ENCODE results near the gene TBC1D22B. TPM values are rescaled to one million over a fixed set of nuclear protein-coding genes. Genes with fewer than 3 reads are reported as not detected.

The TBC1D22B gene
- total RNA-seq, 2 experiments from 2014 or later: 8.0 to 12.3 TPM

GRCh38 chr6:37354526-37355384 is 97.2 kb downstream of the TBC1D22B start:
- no peaks in the 10 kb centered on the region for H3K36me3 ChIP-seq (ENCODE audit: insufficient read depth, low read length)
- peak overlapping the region; percentile 99 for H2AFZ ChIP-seq (ENCODE audit: low read length)
- ChIA-PET POLR2A (no interaction called here), CTCF (ENCODE audit: unreplicated experiment) (interaction anchor here (1.1 kb wide), 1 partner anchor 15 kb away, joined by 3 read pairs; no protein-coding TSS in a partner anchor)
- no peaks in the 10 kb centered on the region for H3K9me3 ChIP-seq (ENCODE audit: low read length)
- no peaks in the 10 kb centered on the region for H3K9me2 ChIP-seq (ENCODE audit: insufficient read depth, low read length)
- H3K4me2 ChIP-seq (ENCODE audit: low read length): peak overlapping the region; percentile 81
- H3K79me2 ChIP-seq (ENCODE audit: insufficient read depth, low read depth, low read length): peaks cover 14% of the 10 kb centered on the region; the same call in 1 of the 2 replicates
- TF ChIP-seq CTCF (conservative IDR thresholded peaks at IDR 0.05; ENCODE audit: low read length): no peak
- TF ChIP-seq EZH2phosphoT487 (IDR thresholded peaks at IDR 0.05; ENCODE audit: borderline replicate concordance, low read depth, low read length): no peak
- peak; percentile 30 for DNase-seq (ENCODE audit: low spot score)
- H3K4me1 ChIP-seq (ENCODE audit: insufficient read depth, low read length, poor library complexity, severe bottlenecking): peaks cover 14% of the 10 kb centered on the region
- peaks cover 7% of the 10 kb centered on the region for H4K20me1 ChIP-seq (ENCODE audit: insufficient read depth, low read length)
- no peak overlapping the region for H3K27ac ChIP-seq (ENCODE audit: low read depth, low read length, poor library complexity, severe bottlenecking)
- intact Hi-C loops (cut with micrococcal nuclease; ENCODE audit: unreplicated experiment): no loop called here
- no TSS peak for BruUV-seq (replicated peaks)
- peak overlapping the region; percentile 95 for H3K4me3 ChIP-seq (ENCODE audit: low read depth, low read length, poor library complexity, severe bottlenecking)

GRCh38 chr6:37357288-37357687 is 99.7 kb downstream of the TBC1D22B start:
- Histone ChIP-seq H4K20me1 (ENCODE audit: insufficient read depth, low read length) (peaks cover 7% of the 10 kb centered on the region), H3K36me3 (ENCODE audit: insufficient read depth, low read length) (peaks cover 19% of the 10 kb centered on the region), H2AFZ (ENCODE audit: low read length) (no peak overlapping the region), H3K9me3 (ENCODE audit: low read length) (no peaks in the 10 kb centered on the region), H3K4me3 (ENCODE audit: low read depth, low read length, poor library complexity, severe bottlenecking) (no peak overlapping the region), H3K4me1 (ENCODE audit: insufficient read depth, low read length, poor library complexity, severe bottlenecking) (peaks cover 14% of the 10 kb centered on the region), H3K27ac (ENCODE audit: low read depth, low read length, poor library complexity, severe bottlenecking) (no peak overlapping the region), H3K9me2 (ENCODE audit: insufficient read depth, low read length) (no peaks in the 10 kb centered on the region), H3K79me2 (ENCODE audit: insufficient read depth, low read depth, low read length) (peaks cover 14% of the 10 kb centered on the region; the same call in 1 of the 2 replicates), H3K4me2 (ENCODE audit: low read length) (no peak overlapping the region)
- no peak for DNase-seq (ENCODE audit: low spot score)
- no peak for TF ChIP-seq CTCF (conservative IDR thresholded peaks at IDR 0.05; ENCODE audit: low read length)
- TF ChIP-seq EZH2phosphoT487 (IDR thresholded peaks at IDR 0.05; ENCODE audit: borderline replicate concordance, low read depth, low read length): no peak
- ChIA-PET CTCF (ENCODE audit: unreplicated experiment) (no interaction called here), POLR2A (interaction anchor here (1.5 kb wide), 1 partner anchor 22 kb away, joined by 3 read pairs; no protein-coding TSS in a partner anchor)
- intact Hi-C loops (cut with micrococcal nuclease; ENCODE audit: unreplicated experiment): no loop called here
- BruUV-seq (replicated peaks): no TSS peak

DNA sequence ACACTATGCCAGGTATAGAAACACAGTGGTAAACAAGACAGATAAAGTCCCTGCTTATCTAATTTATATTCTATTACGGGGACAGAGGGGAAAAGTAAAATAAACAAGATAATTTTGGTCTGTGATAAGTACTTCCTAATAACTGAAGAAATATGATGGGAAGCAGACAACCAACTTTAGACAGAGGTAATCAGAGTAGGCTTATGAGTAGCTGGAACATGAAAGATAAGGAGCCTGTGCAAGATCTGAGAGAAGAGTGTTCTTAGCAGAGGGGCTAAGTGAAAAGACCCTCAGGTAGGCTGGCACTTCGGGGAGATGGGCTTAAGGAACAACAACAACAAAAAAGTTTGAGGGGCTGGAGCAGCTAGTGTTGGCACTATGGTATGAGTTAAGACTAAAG is 100.3 kb downstream of the TBC1D22B start:
- CTCF ChIA-PET (ENCODE audit: unreplicated experiment): no interaction called here
- Histone ChIP-seq H3K4me2 (ENCODE audit: low read length) (no peak overlapping the region), H3K4me1 (ENCODE audit: insufficient read depth, low read length, poor library complexity, severe bottlenecking) (peaks cover 14% of the 10 kb centered on the region), H3K36me3 (ENCODE audit: insufficient read depth, low read length) (peaks cover 21% of the 10 kb centered on the region), H3K79me2 (ENCODE audit: insufficient read depth, low read depth, low read length) (peaks cover 14% of the 10 kb centered on the region; the same call in 1 of the 2 replicates), H3K9me3 (ENCODE audit: low read length) (no peaks in the 10 kb centered on the region), H2AFZ (ENCODE audit: low read length) (no peak overlapping the region), H3K27ac (ENCODE audit: low read depth, low read length, poor library complexity, severe bottlenecking) (no peak overlapping the region), H3K9me2 (ENCODE audit: insufficient read depth, low read length) (no peaks in the 10 kb centered on the region), H3K4me3 (ENCODE audit: low read depth, low read length, poor library complexity, severe bottlenecking) (no peak overlapping the region), H4K20me1 (ENCODE audit: insufficient read depth, low read length) (peaks cover 7% of the 10 kb centered on the region)
- no TSS peak for BruUV-seq (replicated peaks)
- DNase-seq (ENCODE audit: low spot score): no peak
- intact Hi-C loops (cut with micrococcal nuclease; ENCODE audit: unreplicated experiment): no loop called here
- TF ChIP-seq EZH2phosphoT487 (IDR thresholded peaks at IDR 0.05; ENCODE audit: borderline replicate concordance, low read depth, low read length): no peak
- TF ChIP-seq CTCF (conservative IDR thresholded peaks at IDR 0.05; ENCODE audit: low read length): no peak
- POLR2A ChIA-PET: interaction anchor here (0.7 kb wide), 1 partner anchor 71 kb away, joined by 3 read pairs; no protein-coding TSS in a partner anchor
